Measurements from ENCODE around the gene PITPNC1. TPM values are rescaled to one million over a fixed set of nuclear protein-coding genes. Genes with fewer than 3 reads are reported as not detected.
"Not testable (repeated sequence)": the region's sequence is repeated elsewhere in the genome, so short reads cannot be mapped to it uniquely, and the experiment has no call there.

Gene PITPNC1
- total and polyA plus RNA-seq, 5 donors from 2014 or later, result 27.3 to 47.9 (median 39.5) TPM

GRCh38 chr17:67573987-67574657, 197.0 kb downstream of the PITPNC1 start:
- peaks cover 20% of the 10 kb centered on the region for H3K36me3 Mint-ChIP-seq
- H3K4me3 Mint-ChIP-seq, result no peak overlapping the region
- H3K36me3 ChIP-seq (ENCODE audit: control insufficient read depth, insufficient read depth, low read length), result peaks cover 13% of the 10 kb centered on the region
- H3K4me1 Mint-ChIP-seq, result peaks cover 0 to 17% (median 3%) of the 10 kb centered on the region in 4 donors
- DNase-seq (no peak), ATAC-seq (ENCODE audit: low read depth in 2 of 2) (no peak)
- H3K27me3 ChIP-seq (ENCODE audit: control insufficient read depth, insufficient read depth, low read length), result no peaks in the 10 kb centered on the region
- H3K4me3 ChIP-seq (ENCODE audit: low read depth, low read length), result no peak overlapping the region
- H3K27ac ChIP-seq (ENCODE audit: insufficient read depth, low read length, poor library complexity, severe bottlenecking), result no peak overlapping the region
- H3K27me3 Mint-ChIP-seq, result no peaks in the 10 kb centered on the region
- H3K4me1 ChIP-seq (ENCODE audit: control insufficient read depth, insufficient read depth, low read length, poor library complexity, severe bottlenecking), result no peaks in the 10 kb centered on the region
- H3K27ac Mint-ChIP-seq, result peak overlapping the region in 1 of 3 donors; percentile 70
- no peaks in the 10 kb centered on the region for H3K9me3 Mint-ChIP-seq
- H3K9me3 ChIP-seq (ENCODE audit: control insufficient read depth in 2 of 2, low read length in 2 of 2), result no peaks in the 10 kb centered on the region

GRCh38 chr17:67574658-67575293, 197.7 kb downstream of the PITPNC1 start:
- H3K4me3 Mint-ChIP-seq, result no peak overlapping the region
- no peaks in the 10 kb centered on the region for H3K27me3 Mint-ChIP-seq
- H3K36me3 Mint-ChIP-seq, result peaks cover 17% of the 10 kb centered on the region

GRCh38 chr17:67575325-67575724, 198.2 kb downstream of the PITPNC1 start:
- H3K4me3 Mint-ChIP-seq, result no peak overlapping the region
- Histone ChIP-seq H3K4me1 (ENCODE audit: control insufficient read depth, insufficient read depth, low read length, poor library complexity, severe bottlenecking) (no peaks in the 10 kb centered on the region), H3K4me3 (ENCODE audit: low read depth, low read length) (no peak overlapping the region), H3K27me3 (ENCODE audit: control insufficient read depth, insufficient read depth, low read length) (no peaks in the 10 kb centered on the region), H3K36me3 (ENCODE audit: control insufficient read depth, insufficient read depth, low read length) (peaks cover 9% of the 10 kb centered on the region), H3K9me3 (ENCODE audit: control insufficient read depth in 2 of 2, low read length in 2 of 2) (no peaks in the 10 kb centered on the region), H3K27ac (ENCODE audit: insufficient read depth, low read length, poor library complexity, severe bottlenecking) (no peak overlapping the region)
- peaks cover 19% of the 10 kb centered on the region for H3K36me3 Mint-ChIP-seq
- ATAC-seq (ENCODE audit: low read depth in 2 of 2), result no peak
- peaks cover 0 to 12% (median 3%) of the 10 kb centered on the region in 4 donors for H3K4me1 Mint-ChIP-seq
- DNase-seq, result no peak
- no peak overlapping the region for H3K27ac Mint-ChIP-seq
- H3K9me3 Mint-ChIP-seq, result no peaks in the 10 kb centered on the region
- H3K27me3 Mint-ChIP-seq, result no peaks in the 10 kb centered on the region

More at GRCh38 chr17:67574658-67575293, 197.7 kb downstream of the PITPNC1 start:
- Histone ChIP-seq H3K27me3 (ENCODE audit: control insufficient read depth, insufficient read depth, low read length) (no peaks in the 10 kb centered on the region), H3K27ac (ENCODE audit: insufficient read depth, low read length, poor library complexity, severe bottlenecking) (no peak overlapping the region), H3K36me3 (ENCODE audit: control insufficient read depth, insufficient read depth, low read length) (peaks cover 9% of the 10 kb centered on the region), H3K4me3 (ENCODE audit: low read depth, low read length) (no peak overlapping the region), H3K9me3 (ENCODE audit: control insufficient read depth in 2 of 2, low read length in 2 of 2) (no peaks in the 10 kb centered on the region), H3K4me1 (ENCODE audit: control insufficient read depth, insufficient read depth, low read length, poor library complexity, severe bottlenecking) (no peaks in the 10 kb centered on the region)
- H3K4me1 Mint-ChIP-seq, result peaks cover 0 to 14% (median 3%) of the 10 kb centered on the region in 4 donors
- no peak for DNase-seq
- H3K27ac Mint-ChIP-seq, result peak overlapping the region in 1 of 3 donors; percentile 70
- no peak for ATAC-seq (ENCODE audit: low read depth in 2 of 2)
- H3K9me3 Mint-ChIP-seq, result no peaks in the 10 kb centered on the region

GRCh38 chr17:67576471-67577115, 199.5 kb downstream of the PITPNC1 start:
- Histone ChIP-seq H3K27me3 (ENCODE audit: control insufficient read depth, insufficient read depth, low read length) (no peaks in the 10 kb centered on the region), H3K36me3 (ENCODE audit: control insufficient read depth, insufficient read depth, low read length) (peaks cover 8% of the 10 kb centered on the region), H3K27ac (ENCODE audit: insufficient read depth, low read length, poor library complexity, severe bottlenecking) (no peak overlapping the region), H3K4me1 (ENCODE audit: control insufficient read depth, insufficient read depth, low read length, poor library complexity, severe bottlenecking) (no peaks in the 10 kb centered on the region), H3K9me3 (ENCODE audit: control insufficient read depth in 2 of 2, low read length in 2 of 2) (no peaks in the 10 kb centered on the region), H3K4me3 (ENCODE audit: low read depth, low read length) (no peak overlapping the region)
- DNase-seq (no peak), ATAC-seq (ENCODE audit: low read depth in 2 of 2) (no peak)
- Mint-ChIP-seq H3K27ac (no peak overlapping the region), H3K4me1 (peaks cover 0 to 12% (median 3%) of the 10 kb centered on the region in 4 donors), H3K9me3 (no peaks in the 10 kb centered on the region), H3K36me3 (peaks cover 20% of the 10 kb centered on the region), H3K4me3 (no peak overlapping the region), H3K27me3 (no peaks in the 10 kb centered on the region)

GRCh38 chr17:67577429-67578141, 200.5 kb downstream of the PITPNC1 start:
- Histone ChIP-seq H3K4me1 (ENCODE audit: control insufficient read depth, insufficient read depth, low read length, poor library complexity, severe bottlenecking) (no peaks in the 10 kb centered on the region), H3K9me3 (ENCODE audit: control insufficient read depth in 2 of 2, low read length in 2 of 2) (no peaks in the 10 kb centered on the region), H3K27ac (ENCODE audit: insufficient read depth, low read length, poor library complexity, severe bottlenecking) (no peak overlapping the region), H3K4me3 (ENCODE audit: low read depth, low read length) (no peak overlapping the region), H3K36me3 (ENCODE audit: control insufficient read depth, insufficient read depth, low read length) (peaks cover 8% of the 10 kb centered on the region), H3K27me3 (ENCODE audit: control insufficient read depth, insufficient read depth, low read length) (no peaks in the 10 kb centered on the region)
- Mint-ChIP-seq H3K27me3 (no peaks in the 10 kb centered on the region), H3K4me3 (no peak overlapping the region), H3K9me3 (no peaks in the 10 kb centered on the region), H3K36me3 (peaks cover 20% of the 10 kb centered on the region), H3K4me1 (peaks cover 0 to 13% (median 3%) of the 10 kb centered on the region in 4 donors), H3K27ac (no peak overlapping the region)
- DNase-seq, result no peak
- ATAC-seq (ENCODE audit: low read depth in 2 of 2), result no peak

- peaks cover 0 to 8% (median under 1%) of the 10 kb centered on the region in 4 donors for H3K4me1 Mint-ChIP-seq
- Histone ChIP-seq H3K36me3 (ENCODE audit: control insufficient read depth, insufficient read depth, low read length) (peaks cover 8% of the 10 kb centered on the region), H3K27me3 (ENCODE audit: control insufficient read depth, insufficient read depth, low read length) (no peaks in the 10 kb centered on the region), H3K4me3 (ENCODE audit: low read depth, low read length) (no peak overlapping the region), H3K4me1 (ENCODE audit: control insufficient read depth, insufficient read depth, low read length, poor library complexity, severe bottlenecking) (no peaks in the 10 kb centered on the region), H3K9me3 (ENCODE audit: control insufficient read depth in 2 of 2, low read length in 2 of 2) (no peaks in the 10 kb centered on the region), H3K27ac (ENCODE audit: insufficient read depth, low read length, poor library complexity, severe bottlenecking) (no peak overlapping the region)
- H3K27ac Mint-ChIP-seq, result no peak overlapping the region
- no peaks in the 10 kb centered on the region for H3K9me3 Mint-ChIP-seq
- ATAC-seq (ENCODE audit: low read depth in 2 of 2) (no peak), DNase-seq (no peak)
- H3K4me3 Mint-ChIP-seq, result no peak overlapping the region
- H3K36me3 Mint-ChIP-seq, result peaks cover 20% of the 10 kb centered on the region
- no peaks in the 10 kb centered on the region for H3K27me3 Mint-ChIP-seq
Observed at GRCh38 chr17:67578142-67578457, 201.0 kb downstream of the PITPNC1 start.

GRCh38 chr17:67578679-67579405, 201.8 kb downstream of the PITPNC1 start:
- not testable (repeated sequence) for ATAC-seq (ENCODE audit: low read depth in 2 of 2); H3K27ac ChIP-seq (ENCODE audit: insufficient read depth, low read length, poor library complexity, severe bottlenecking); H3K36me3 ChIP-seq (ENCODE audit: control insufficient read depth, insufficient read depth, low read length); H3K27me3 Mint-ChIP-seq; H3K4me1 ChIP-seq (ENCODE audit: control insufficient read depth, insufficient read depth, low read length, poor library complexity, severe bottlenecking); DNase-seq; H3K4me1 Mint-ChIP-seq; H3K9me3 ChIP-seq (ENCODE audit: control insufficient read depth in 2 of 2, low read length in 2 of 2); H3K9me3 Mint-ChIP-seq; H3K4me3 ChIP-seq (ENCODE audit: low read depth, low read length); H3K4me3 Mint-ChIP-seq; H3K27ac Mint-ChIP-seq; H3K27me3 ChIP-seq (ENCODE audit: control insufficient read depth, insufficient read depth, low read length)
- peaks cover 20% of the 10 kb centered on the region for H3K36me3 Mint-ChIP-seq

All from CD4-positive, CD25-positive, alpha-beta regulatory T cell (primary cell).